Measurements from ENCODE around the gene CREB5.

DNA sequence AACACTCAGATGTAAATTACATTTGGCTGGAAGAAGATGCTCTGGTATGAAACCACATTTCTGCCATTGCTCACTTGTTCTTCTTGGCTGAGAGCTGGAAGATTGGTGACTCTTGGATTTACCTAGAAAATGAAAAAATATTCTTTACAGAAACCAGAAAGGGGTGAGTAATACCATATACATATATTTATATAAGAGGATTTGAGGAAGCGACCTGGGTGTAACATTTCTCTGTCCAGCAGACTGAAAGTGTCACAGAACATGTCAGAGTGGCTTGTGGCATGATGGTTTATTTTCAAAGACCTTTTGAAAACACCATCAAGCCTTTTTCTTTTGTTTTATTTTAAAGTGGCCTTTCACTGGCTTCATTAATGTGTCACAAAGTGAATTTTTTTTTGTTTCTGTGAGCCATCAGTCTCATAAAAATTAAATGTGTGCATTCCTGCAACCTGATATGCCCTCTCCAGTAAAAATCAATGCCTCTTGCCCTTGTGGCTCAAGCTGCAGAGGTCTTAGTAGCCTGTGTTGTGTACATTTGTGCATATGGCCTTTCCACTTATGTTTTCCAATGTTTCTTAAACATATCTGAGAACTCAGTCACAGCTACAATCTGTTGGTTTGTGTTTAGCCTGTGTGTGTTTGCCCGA is 23.5 kb downstream of the CREB5 start:
- TF ChIP-seq, protein P1, sequence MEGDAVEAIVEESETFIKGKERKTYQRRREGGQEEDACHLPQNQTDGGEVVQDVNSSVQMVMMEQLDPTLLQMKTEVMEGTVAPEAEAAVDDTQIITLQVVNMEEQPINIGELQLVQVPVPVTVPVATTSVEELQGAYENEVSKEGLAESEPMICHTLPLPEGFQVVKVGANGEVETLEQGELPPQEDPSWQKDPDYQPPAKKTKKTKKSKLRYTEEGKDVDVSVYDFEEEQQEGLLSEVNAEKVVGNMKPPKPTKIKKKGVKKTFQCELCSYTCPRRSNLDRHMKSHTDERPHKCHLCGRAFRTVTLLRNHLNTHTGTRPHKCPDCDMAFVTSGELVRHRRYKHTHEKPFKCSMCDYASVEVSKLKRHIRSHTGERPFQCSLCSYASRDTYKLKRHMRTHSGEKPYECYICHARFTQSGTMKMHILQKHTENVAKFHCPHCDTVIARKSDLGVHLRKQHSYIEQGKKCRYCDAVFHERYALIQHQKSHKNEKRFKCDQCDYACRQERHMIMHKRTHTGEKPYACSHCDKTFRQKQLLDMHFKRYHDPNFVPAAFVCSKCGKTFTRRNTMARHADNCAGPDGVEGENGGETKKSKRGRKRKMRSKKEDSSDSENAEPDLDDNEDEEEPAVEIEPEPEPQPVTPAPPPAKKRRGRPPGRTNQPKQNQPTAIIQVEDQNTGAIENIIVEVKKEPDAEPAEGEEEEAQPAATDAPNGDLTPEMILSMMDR (IDR thresholded peaks at IDR 0.05; ENCODE audit: extremely low read depth in 1 of 2, insufficient read depth in 1 of 2, low read depth in 1 of 2, low read length in 2 of 2): no peak
- no peak for TF ChIP-seq POLR2A (IDR thresholded peaks at IDR 0.05; ENCODE audit: low read depth, low read length)

Data from endothelial cell of umbilical vein (primary cell).